ENCODE measurements around the gene FBXO33.

The FBXO33 gene

GRCh38 chr14:39442293-39442692, 10.1 kb upstream of the FBXO33 start:
- Histone ChIP-seq H3K9me2 (replicated peaks; ENCODE audit: insufficient read depth, low read length) (no peaks in the 10 kb centered on the region), H3K4me2 (ENCODE audit: low read depth, low read length) (no peak overlapping the region), H3K27me3 (replicated peaks; ENCODE audit: insufficient read depth, low read length) (no peaks in the 10 kb centered on the region), H3F3A (ENCODE audit: insufficient read depth, low read length) (peaks cover 8% of the 10 kb centered on the region; the same call in 1 of the 2 replicates), H3K79me2 (ENCODE audit: low read length) (no peaks in the 10 kb centered on the region), H3K9ac (ENCODE audit: low read length) (no peak overlapping the region), H2AFZ (ENCODE audit: low read length) (no peak overlapping the region), H3K4me1 (ENCODE audit: low read length) (peaks cover 16% of the 10 kb centered on the region; the same call in 1 of the 2 replicates), H3K27ac (ENCODE audit: low read length) (no peak overlapping the region), H3K36me3 (replicated peaks; ENCODE audit: insufficient read depth, low read length) (no peaks in the 10 kb centered on the region), H4K20me1 (ENCODE audit: insufficient read depth, low read length) (no peaks in the 10 kb centered on the region), H3K4me3 (ENCODE audit: low read length) (no peak overlapping the region), H3K9me3 (replicated peaks; ENCODE audit: insufficient read depth, low read length) (no peaks in the 10 kb centered on the region)
- DNase-seq: no peak
- no peak for TF ChIP-seq EZH2phosphoT487 (IDR thresholded peaks at IDR 0.05; ENCODE audit: low read length)
- no peak for TF ChIP-seq CTCF (IDR thresholded peaks at IDR 0.05; ENCODE audit: low read length)

GRCh38 chr14:39441805-39442204, 9.6 kb upstream of the FBXO33 start:
- Histone ChIP-seq H3K9me2 (replicated peaks; ENCODE audit: insufficient read depth, low read length) (no peaks in the 10 kb centered on the region), H3K36me3 (replicated peaks; ENCODE audit: insufficient read depth, low read length) (no peaks in the 10 kb centered on the region)
- no peak for TF ChIP-seq EZH2 (optimal IDR thresholded peaks at IDR 0.05; ENCODE audit: low read depth, low read length)
- TF ChIP-seq CTCF (IDR thresholded peaks at IDR 0.05; ENCODE audit: low read length): no peak
- TF ChIP-seq EZH2phosphoT487 (IDR thresholded peaks at IDR 0.05; ENCODE audit: low read length): no peak

GRCh38 chr14:39440975-39441374, 8.7 kb upstream of the FBXO33 start:
- Histone ChIP-seq H3K9ac (ENCODE audit: low read length) (no peak overlapping the region), H3F3A (ENCODE audit: insufficient read depth, low read length) (no peaks in the 10 kb centered on the region), H3K9me2 (replicated peaks; ENCODE audit: insufficient read depth, low read length) (no peaks in the 10 kb centered on the region), H3K4me3 (ENCODE audit: low read length) (no peak overlapping the region), H2AFZ (ENCODE audit: low read length) (no peak overlapping the region), H3K9me3 (replicated peaks; ENCODE audit: insufficient read depth, low read length) (no peaks in the 10 kb centered on the region), H4K20me1 (ENCODE audit: insufficient read depth, low read length) (no peaks in the 10 kb centered on the region), H3K27ac (ENCODE audit: low read length) (no peak overlapping the region), H3K36me3 (replicated peaks; ENCODE audit: insufficient read depth, low read length) (no peaks in the 10 kb centered on the region), H3K27me3 (replicated peaks; ENCODE audit: insufficient read depth, low read length) (no peaks in the 10 kb centered on the region), H3K79me2 (ENCODE audit: low read length) (no peaks in the 10 kb centered on the region), H3K4me1 (ENCODE audit: low read length) (peaks cover 6% of the 10 kb centered on the region; the same call in 1 of the 2 replicates), H3K4me2 (ENCODE audit: low read depth, low read length) (no peak overlapping the region)
- DNase-seq: no peak
- no peak for TF ChIP-seq CTCF (IDR thresholded peaks at IDR 0.05; ENCODE audit: low read length)
- TF ChIP-seq EZH2phosphoT487 (IDR thresholded peaks at IDR 0.05; ENCODE audit: low read length): no peak
- TF ChIP-seq EZH2 (optimal IDR thresholded peaks at IDR 0.05; ENCODE audit: low read depth, low read length): no peak

More at GRCh38 chr14:39441805-39442204, 9.6 kb upstream of the FBXO33 start:
- no peaks in the 10 kb centered on the region for H3K9me3 ChIP-seq (replicated peaks; ENCODE audit: insufficient read depth, low read length)
- H4K20me1 ChIP-seq (ENCODE audit: insufficient read depth, low read length): no peaks in the 10 kb centered on the region
- DNase-seq: no peak
- H3F3A ChIP-seq (ENCODE audit: insufficient read depth, low read length): peaks cover 7% of the 10 kb centered on the region; the same call in 1 of the 2 replicates
- no peak overlapping the region for H2AFZ ChIP-seq (ENCODE audit: low read length)
- no peaks in the 10 kb centered on the region for H3K27me3 ChIP-seq (replicated peaks; ENCODE audit: insufficient read depth, low read length)
- H3K4me2 ChIP-seq (ENCODE audit: low read depth, low read length): no peak overlapping the region
- no peak overlapping the region for H3K27ac ChIP-seq (ENCODE audit: low read length)
- H3K79me2 ChIP-seq (ENCODE audit: low read length): no peaks in the 10 kb centered on the region
- H3K4me1 ChIP-seq (ENCODE audit: low read length): peaks cover 12% of the 10 kb centered on the region; the same call in 1 of the 2 replicates
- no peak overlapping the region for H3K4me3 ChIP-seq (ENCODE audit: low read length)
- H3K9ac ChIP-seq (ENCODE audit: low read length): no peak overlapping the region

Measured in MM.1S (cell line).